SK-N-SH (cell line): ENCODE data around the gene DDX24.

Experiments used
- EP300 ChIP-seq, 2 experiments: IDR thresholded peaks; 2 replicates each; pipeline versions ENCODE4 v1.4.0 to v1.6.1; 2012; ENCODE audit warnings: borderline replicate concordance in 1 of 2, low read depth in 1 of 2, low read length in 1 of 2
- RCOR1 ChIP-seq: fragments of 150-350 bp; IDR thresholded peaks from 2 replicates; pipeline ENCODE4 v1.6.1; 2017; ENCODE audit warnings: antibody characterized with exemption, low read length
- SIN3A ChIP-seq: IDR thresholded peaks from 2 replicates; pipeline ENCODE4 v1.6.1; 2012; ENCODE audit warnings: low read depth, mild to moderate bottlenecking, low read length, moderate library complexity, borderline replicate concordance
- TAF1 ChIP-seq: IDR thresholded peaks from 2 replicates; pipeline ENCODE4 v1.6.1; 2012; ENCODE audit warnings: low read depth, mild to moderate bottlenecking, low read length, moderate library complexity, borderline replicate concordance
- TF ChIP-seq, protein P1 (sequence below): fragments of 200-600 bp; sonication (generic); IDR thresholded peaks from 2 replicates; pipeline ENCODE4 v1.6.1; 2017; ENCODE audit warnings: antibody characterized with exemption, mild to moderate bottlenecking, moderate library complexity
- TF ChIP-seq, protein P2 (sequence below): IDR thresholded peaks from 2 replicates; pipeline ENCODE4 v1.6.1; 2012; ENCODE audit warnings: mild to moderate bottlenecking, low read depth, low read length, moderate library complexity
- TF ChIP-seq, protein P3 (sequence below): IDR thresholded peaks from 2 replicates; pipeline ENCODE4; 2012

DNA sequence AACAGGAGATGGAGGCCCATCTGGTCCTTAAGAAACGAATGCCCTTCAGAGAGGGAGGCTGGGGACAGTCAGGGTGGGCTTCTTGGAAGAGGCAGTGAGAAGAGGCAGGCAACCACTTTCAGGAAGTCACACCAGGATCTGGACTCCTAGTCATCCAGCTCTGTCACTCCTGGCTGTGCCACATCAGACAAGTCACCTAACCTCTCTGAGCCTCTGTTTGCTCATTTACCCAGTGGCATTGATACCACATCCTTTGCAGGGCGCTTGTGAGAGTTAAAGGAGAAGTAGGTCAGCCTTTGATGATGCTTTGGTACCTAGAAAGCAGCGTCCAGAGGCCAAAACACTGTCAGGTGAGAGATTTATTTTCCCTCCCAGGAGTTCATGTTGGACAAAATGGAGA, 72.8 kb downstream of the DDX24 start:
- TF ChIP-seq, protein P1, sequence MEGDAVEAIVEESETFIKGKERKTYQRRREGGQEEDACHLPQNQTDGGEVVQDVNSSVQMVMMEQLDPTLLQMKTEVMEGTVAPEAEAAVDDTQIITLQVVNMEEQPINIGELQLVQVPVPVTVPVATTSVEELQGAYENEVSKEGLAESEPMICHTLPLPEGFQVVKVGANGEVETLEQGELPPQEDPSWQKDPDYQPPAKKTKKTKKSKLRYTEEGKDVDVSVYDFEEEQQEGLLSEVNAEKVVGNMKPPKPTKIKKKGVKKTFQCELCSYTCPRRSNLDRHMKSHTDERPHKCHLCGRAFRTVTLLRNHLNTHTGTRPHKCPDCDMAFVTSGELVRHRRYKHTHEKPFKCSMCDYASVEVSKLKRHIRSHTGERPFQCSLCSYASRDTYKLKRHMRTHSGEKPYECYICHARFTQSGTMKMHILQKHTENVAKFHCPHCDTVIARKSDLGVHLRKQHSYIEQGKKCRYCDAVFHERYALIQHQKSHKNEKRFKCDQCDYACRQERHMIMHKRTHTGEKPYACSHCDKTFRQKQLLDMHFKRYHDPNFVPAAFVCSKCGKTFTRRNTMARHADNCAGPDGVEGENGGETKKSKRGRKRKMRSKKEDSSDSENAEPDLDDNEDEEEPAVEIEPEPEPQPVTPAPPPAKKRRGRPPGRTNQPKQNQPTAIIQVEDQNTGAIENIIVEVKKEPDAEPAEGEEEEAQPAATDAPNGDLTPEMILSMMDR: no peak
- TF ChIP-seq, protein P2, sequence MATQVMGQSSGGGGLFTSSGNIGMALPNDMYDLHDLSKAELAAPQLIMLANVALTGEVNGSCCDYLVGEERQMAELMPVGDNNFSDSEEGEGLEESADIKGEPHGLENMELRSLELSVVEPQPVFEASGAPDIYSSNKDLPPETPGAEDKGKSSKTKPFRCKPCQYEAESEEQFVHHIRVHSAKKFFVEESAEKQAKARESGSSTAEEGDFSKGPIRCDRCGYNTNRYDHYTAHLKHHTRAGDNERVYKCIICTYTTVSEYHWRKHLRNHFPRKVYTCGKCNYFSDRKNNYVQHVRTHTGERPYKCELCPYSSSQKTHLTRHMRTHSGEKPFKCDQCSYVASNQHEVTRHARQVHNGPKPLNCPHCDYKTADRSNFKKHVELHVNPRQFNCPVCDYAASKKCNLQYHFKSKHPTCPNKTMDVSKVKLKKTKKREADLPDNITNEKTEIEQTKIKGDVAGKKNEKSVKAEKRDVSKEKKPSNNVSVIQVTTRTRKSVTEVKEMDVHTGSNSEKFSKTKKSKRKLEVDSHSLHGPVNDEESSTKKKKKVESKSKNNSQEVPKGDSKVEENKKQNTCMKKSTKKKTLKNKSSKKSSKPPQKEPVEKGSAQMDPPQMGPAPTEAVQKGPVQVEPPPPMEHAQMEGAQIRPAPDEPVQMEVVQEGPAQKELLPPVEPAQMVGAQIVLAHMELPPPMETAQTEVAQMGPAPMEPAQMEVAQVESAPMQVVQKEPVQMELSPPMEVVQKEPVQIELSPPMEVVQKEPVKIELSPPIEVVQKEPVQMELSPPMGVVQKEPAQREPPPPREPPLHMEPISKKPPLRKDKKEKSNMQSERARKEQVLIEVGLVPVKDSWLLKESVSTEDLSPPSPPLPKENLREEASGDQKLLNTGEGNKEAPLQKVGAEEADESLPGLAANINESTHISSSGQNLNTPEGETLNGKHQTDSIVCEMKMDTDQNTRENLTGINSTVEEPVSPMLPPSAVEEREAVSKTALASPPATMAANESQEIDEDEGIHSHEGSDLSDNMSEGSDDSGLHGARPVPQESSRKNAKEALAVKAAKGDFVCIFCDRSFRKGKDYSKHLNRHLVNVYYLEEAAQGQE: no peak
- TF ChIP-seq, protein P3, sequence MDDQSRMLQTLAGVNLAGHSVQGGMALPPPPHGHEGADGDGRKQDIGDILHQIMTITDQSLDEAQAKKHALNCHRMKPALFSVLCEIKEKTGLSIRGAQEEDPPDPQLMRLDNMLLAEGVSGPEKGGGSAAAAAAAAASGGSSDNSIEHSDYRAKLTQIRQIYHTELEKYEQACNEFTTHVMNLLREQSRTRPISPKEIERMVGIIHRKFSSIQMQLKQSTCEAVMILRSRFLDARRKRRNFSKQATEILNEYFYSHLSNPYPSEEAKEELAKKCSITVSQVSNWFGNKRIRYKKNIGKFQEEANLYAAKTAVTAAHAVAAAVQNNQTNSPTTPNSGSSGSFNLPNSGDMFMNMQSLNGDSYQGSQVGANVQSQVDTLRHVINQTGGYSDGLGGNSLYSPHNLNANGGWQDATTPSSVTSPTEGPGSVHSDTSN: no peak
- no peak for TF ChIP-seq SIN3A
- no peak for TF ChIP-seq EP300 (IDR thresholded peaks at IDR 0.05; ENCODE audit: borderline replicate concordance in 1 of 2, low read depth in 1 of 2, low read length in 1 of 2)
- TF ChIP-seq TAF1: no peak
- TF ChIP-seq RCOR1: no peak
